Measurements from ENCODE around the gene SURF4. TPM values are rescaled to one million over a fixed set of nuclear protein-coding genes. Genes with fewer than 3 reads are reported as not detected.

SURF4 gene
- polyA plus RNA-seq, 2 of the 4 experiments (the other 2 are of a cell fraction): 159 to 169 TPM

- CTCF ChIA-PET: interaction anchor here (1.5 to 4.2 kb wide), 5 partner anchors 12 to 102 kb away, joined by 5 to 21 read pairs (median 7); no protein-coding TSS in a partner anchor
- DNase-seq (ENCODE audit: low read depth in 1 of 2, low spot score in 1 of 2) (no peak), FAIRE-seq (no peak), ATAC-seq (no peak)
- H3K27ac ChIP-seq: no peak overlapping the region
- H3K4me2 ChIP-seq: no peak overlapping the region
- H3K4me1 ChIP-seq: no peaks in the 10 kb centered on the region
- POLR2A ChIA-PET: no interaction called here
- no peak overlapping the region for H3K4me3 ChIP-seq
- 83% methylated on average over 17 of the region's 17 CpGs for WGBS (ENCODE audit: missing lambda C conversion rate)
- TF ChIP-seq EHF (CRISPR knock-in tag; IDR thresholded peaks at IDR 0.05): no peak
- no peak for TF ChIP-seq EHMT2 (IDR thresholded peaks at IDR 0.05; ENCODE audit: low read depth)
- TF ChIP-seq FOXS1 (CRISPR knock-in tag; IDR thresholded peaks at IDR 0.05): no peak
- no peak for TF ChIP-seq CHD2 (IDR thresholded peaks at IDR 0.05; ENCODE audit: low read length, partially characterized antibody)
- TF ChIP-seq HDAC2 (IDR thresholded peaks at IDR 0.05): no peak
- TF ChIP-seq TP53 (CRISPR knock-in tag; IDR thresholded peaks at IDR 0.05): no peak
- TF ChIP-seq MYC (IDR thresholded peaks at IDR 0.05; ENCODE audit: borderline replicate concordance, low read length): no peak
- TF ChIP-seq HOXB13 (CRISPR knock-in tag; IDR thresholded peaks at IDR 0.05; ENCODE audit: low read depth): no peak
- H3K9me3 ChIP-seq: no peaks in the 10 kb centered on the region
These were observed 9.0 kb upstream of the SURF4 start for GRCh38 chr9:133384736-133385321.

- TF ChIP-seq CHD2 (IDR thresholded peaks at IDR 0.05; ENCODE audit: low read length, partially characterized antibody) (no peak), FOSB (CRISPR knock-in tag; IDR thresholded peaks at IDR 0.05) (no peak), SMC3 (IDR thresholded peaks at IDR 0.05) (no peak), SREBF2 (IDR thresholded peaks at IDR 0.05) (no peak), MAX (IDR thresholded peaks at IDR 0.05) (no peak), PBX3 (IDR thresholded peaks at IDR 0.05) (no peak)
- Histone ChIP-seq H3K9me3 (no peaks in the 10 kb centered on the region), H3K4me1 (no peaks in the 10 kb centered on the region), H3K4me3 (no peak overlapping the region), H3K27ac (no peak overlapping the region), H3K4me2 (no peak overlapping the region)
- FAIRE-seq (no peak), ATAC-seq (no peak), DNase-seq (ENCODE audit: low read depth in 1 of 2, low spot score in 1 of 2) (no peak)
- ChIA-PET CTCF (interaction anchor here (1.6 kb wide), 1 partner anchor 20 kb away, joined by 5 read pairs; no protein-coding TSS in a partner anchor), POLR2A (no interaction called here)
- WGBS (ENCODE audit: missing lambda C conversion rate): 74% methylated on average over 3 of the region's 3 CpGs
These were observed 7.6 kb upstream of the SURF4 start for GRCh38 chr9:133383438-133383837.

- no peak for ATAC-seq
- Histone ChIP-seq H3K4me2 (no peak overlapping the region), H3K4me3 (no peak overlapping the region), H3K4me1 (peaks cover 7% of the 10 kb centered on the region), H3K27ac (no peak overlapping the region), H3K9me3 (no peaks in the 10 kb centered on the region)
- ChIA-PET POLR2A (no interaction called here), CTCF (no interaction called here)
- no peak for DNase-seq (ENCODE audit: low read depth in 1 of 2, low spot score in 1 of 2)
- no peak for FAIRE-seq
- 26% methylated on average over 4 of the region's 4 CpGs for WGBS (ENCODE audit: missing lambda C conversion rate)
- TF ChIP-seq RNF2 (IDR thresholded peaks at IDR 0.05; ENCODE audit: borderline replicate concordance, low read depth): no peak
- TF ChIP-seq ZSCAN20 (CRISPR knock-in tag; IDR thresholded peaks at IDR 0.05): no peak
- no peak for TF ChIP-seq POLR2AphosphoS2 (conservative IDR thresholded peaks at IDR 0.05; ENCODE audit: low read length)
- no peak for TF ChIP-seq POLR2A (IDR thresholded peaks at IDR 0.05; ENCODE audit: low read length)
- no peak for TF ChIP-seq SMC3 (IDR thresholded peaks at IDR 0.05)
- TF ChIP-seq REST (IDR thresholded peaks at IDR 0.05): no peak
- no peak for TF ChIP-seq E2F6 (IDR thresholded peaks at IDR 0.05; ENCODE audit: borderline replicate concordance, low read depth)
- TF ChIP-seq HOXB5 (CRISPR knock-in tag; IDR thresholded peaks at IDR 0.05): no peak
- TF ChIP-seq HES2 (IDR thresholded peaks at IDR 0.05): no peak
- TF ChIP-seq KDM5A (IDR thresholded peaks at IDR 0.05): no peak
- no peak for TF ChIP-seq HOXB13 (CRISPR knock-in tag; IDR thresholded peaks at IDR 0.05; ENCODE audit: low read depth)
- TF ChIP-seq ELK1 (IDR thresholded peaks at IDR 0.05; ENCODE audit: low read depth, low read length): no peak
- TF ChIP-seq CHD4 (IDR thresholded peaks at IDR 0.05; ENCODE audit: borderline replicate concordance): no peak
- TF ChIP-seq FOXS1 (CRISPR knock-in tag; IDR thresholded peaks at IDR 0.05): no peak
- no peak for TF ChIP-seq MAZ (IDR thresholded peaks at IDR 0.05; ENCODE audit: borderline replicate concordance, low read depth, low read length)
- no peak for TF ChIP-seq ZNF302 (CRISPR knock-in tag; IDR thresholded peaks at IDR 0.05)
These were observed 6.8 kb upstream of the SURF4 start for GRCh38 chr9:133382507-133383141.
